CD4-positive, alpha-beta T cell treated with Interleukin-17A for 4 hours (primary cell): ENCODE data around the gene ZSCAN30.
"Not testable (repeated sequence)": the region's sequence is repeated elsewhere in the genome, so short reads cannot be mapped to it uniquely, and the experiment has no call there.

ENCODE experiments used
- DNase-seq: peaks from one replicate; pipeline ENCODE4 v3.0.0-alpha.2; 2020; ENCODE audit warnings: mixed read lengths

ZSCAN30 gene

DNA sequence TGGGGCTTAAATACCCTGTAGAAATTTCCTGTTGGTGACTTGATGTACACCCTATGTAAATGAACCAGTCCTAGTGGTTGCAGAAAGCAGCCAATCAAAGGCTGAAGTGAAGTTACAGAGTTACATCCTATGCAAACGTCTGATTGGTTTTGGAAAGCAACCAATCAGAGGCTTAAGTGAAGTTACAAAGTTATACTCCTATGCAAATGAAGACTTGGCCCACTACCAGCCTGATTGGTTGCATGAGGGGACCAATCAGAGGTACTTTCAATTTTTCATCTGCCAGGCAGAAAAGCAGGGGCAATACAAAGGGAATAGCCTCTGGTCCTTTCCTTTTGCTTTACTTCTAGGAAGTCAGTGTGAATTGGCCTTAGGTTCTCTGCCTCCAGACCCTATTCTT is 62.8 kb downstream of the ZSCAN30 start:
- no peak for DNase-seq

DNA sequence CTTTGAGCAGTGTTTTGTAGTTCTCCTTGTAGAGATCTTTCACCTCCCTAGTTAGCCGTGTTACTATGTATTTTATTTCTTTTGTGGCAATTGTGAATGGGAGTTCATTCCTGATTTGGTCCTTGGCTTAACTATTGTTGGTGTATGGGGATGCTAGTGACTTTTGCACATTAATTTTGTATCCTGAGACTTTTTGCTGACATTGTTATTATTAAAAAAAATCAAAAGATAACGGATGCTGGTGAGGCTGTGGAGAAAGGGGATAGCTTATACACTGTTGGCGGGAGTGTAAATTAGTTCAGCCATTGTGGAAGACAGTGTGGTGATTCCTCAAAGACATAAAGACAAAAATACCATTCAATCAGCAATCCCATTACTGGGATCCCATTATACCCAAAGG is 66.2 kb downstream of the ZSCAN30 start:
- DNase-seq, result no peak

- DNase-seq, result no peak
Measured at GRCh38 chr18:35220424-35220823, 69.6 kb downstream of the ZSCAN30 start.

DNA sequence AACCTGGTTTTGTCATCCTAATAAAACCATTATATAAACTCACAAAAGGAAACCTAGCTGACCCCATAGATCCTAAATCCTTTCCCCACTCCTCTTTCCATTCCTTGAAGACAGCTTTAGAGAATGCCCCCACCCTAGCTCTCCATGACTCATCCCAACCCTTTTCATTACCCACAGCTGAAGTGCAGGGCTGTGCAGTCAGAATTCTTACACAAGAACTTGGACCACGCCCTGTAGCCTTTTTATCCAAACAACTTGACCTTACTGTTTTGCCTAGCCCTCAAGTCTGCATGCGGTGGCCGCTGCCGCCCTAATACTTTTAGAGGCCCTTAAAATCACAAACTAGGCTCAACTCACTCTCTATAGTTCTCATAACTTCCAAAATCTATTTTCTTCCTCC is 70.7 kb downstream of the ZSCAN30 start:
- DNase-seq, result not testable (repeated sequence)

- DNase-seq, result not testable (repeated sequence)
Measured at GRCh38 chr18:35216611-35217010, 73.4 kb downstream of the ZSCAN30 start.

GRCh38 chr18:35215026-35215425 is 75.0 kb downstream of the ZSCAN30 start:
- DNase-seq, result no peak

DNA sequence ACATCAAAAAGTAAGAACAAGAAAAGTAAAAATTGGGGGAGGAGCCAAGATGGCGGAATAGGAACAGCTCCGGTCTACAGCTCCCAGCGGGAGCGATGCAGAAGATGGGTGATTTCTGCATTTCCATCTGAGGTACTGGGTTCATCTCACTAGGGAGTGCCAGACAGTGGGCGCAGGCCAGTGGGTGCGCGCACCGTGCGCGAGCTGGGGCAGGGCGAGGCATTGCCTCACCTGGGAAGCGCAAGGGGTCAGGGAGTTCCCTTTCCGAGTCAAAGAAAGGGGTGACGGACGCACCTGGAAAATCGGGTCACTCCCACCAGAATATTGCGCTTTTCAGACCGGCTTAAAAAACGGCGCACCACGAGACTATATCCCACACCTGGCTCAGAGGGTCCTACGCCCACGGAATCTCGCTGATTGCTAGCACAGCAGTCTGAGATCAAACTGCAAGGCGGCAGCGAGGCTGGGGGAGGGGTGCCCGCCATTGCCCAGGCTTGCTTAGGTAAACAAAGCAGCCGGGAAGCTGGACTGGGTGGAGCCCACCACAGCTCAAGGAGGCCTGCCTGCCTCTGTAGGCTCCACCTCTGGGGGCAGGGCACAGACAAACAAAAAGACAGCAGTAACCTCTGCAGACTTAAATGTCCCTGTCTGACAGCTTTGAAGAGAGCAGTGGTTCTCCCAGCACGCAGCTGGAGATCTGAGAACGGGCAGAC is 84.1 kb downstream of the ZSCAN30 start:
- not testable (repeated sequence) for DNase-seq

DNA sequence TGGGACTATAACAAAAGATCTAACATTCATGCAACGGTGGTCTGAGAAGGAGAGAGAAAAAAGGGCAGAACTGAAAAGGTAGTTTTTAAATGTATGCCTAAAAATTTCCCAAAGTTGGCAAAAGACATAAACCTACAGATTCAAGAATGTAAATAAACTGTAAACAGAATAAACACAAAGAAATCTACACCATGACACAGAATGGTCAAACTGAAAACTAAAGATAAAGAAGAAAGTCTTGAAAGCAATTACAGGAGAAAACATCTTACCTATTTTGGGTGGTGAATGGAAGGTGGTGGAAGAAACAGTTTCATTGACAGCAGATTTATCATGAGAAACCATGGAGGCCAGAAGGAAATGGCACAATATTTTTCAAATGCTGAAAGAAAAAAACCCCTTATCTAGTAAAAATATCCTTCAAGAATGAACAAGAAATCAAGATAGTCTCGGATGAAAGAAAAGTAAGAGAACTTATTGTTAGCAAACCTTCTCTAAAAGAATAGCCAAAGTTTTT is 84.8 kb downstream of the ZSCAN30 start:
- DNase-seq, result no peak

DNA sequence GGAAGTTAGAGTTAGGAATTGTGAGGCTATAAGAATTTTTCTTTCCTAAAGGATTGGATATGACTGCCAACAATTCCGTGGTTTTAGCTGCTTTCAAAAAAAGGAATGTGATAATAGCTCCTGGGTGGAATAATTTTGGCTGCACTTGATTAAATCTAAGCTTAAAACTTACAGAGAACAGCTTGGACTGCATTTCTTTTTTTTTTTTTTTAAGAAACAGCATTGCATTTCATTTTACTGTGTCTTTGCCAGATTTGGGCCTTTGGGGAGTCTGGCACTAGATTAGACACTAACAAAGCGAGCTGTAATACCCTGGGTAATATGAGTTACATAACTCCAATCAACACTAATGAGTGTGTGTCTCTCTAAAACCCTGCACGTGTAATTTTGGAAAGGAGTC is 87.0 kb downstream of the ZSCAN30 start:
- DNase-seq, result no peak

- DNase-seq, result no peak
Measured at GRCh38 chr18:35201256-35201931, 88.6 kb downstream of the ZSCAN30 start.
